Measurements from ENCODE around the gene NDUFA1. TPM values are rescaled to one million over a fixed set of nuclear protein-coding genes. Genes with fewer than 3 reads are reported as not detected.
A peak's percentile ranks its signal among the peaks of the same experiment; 100 is the strongest.

The NDUFA1 gene
- total and polyA plus RNA-seq, 2 experiments from 2014 or later = 29.1 to 415 TPM

DNA sequence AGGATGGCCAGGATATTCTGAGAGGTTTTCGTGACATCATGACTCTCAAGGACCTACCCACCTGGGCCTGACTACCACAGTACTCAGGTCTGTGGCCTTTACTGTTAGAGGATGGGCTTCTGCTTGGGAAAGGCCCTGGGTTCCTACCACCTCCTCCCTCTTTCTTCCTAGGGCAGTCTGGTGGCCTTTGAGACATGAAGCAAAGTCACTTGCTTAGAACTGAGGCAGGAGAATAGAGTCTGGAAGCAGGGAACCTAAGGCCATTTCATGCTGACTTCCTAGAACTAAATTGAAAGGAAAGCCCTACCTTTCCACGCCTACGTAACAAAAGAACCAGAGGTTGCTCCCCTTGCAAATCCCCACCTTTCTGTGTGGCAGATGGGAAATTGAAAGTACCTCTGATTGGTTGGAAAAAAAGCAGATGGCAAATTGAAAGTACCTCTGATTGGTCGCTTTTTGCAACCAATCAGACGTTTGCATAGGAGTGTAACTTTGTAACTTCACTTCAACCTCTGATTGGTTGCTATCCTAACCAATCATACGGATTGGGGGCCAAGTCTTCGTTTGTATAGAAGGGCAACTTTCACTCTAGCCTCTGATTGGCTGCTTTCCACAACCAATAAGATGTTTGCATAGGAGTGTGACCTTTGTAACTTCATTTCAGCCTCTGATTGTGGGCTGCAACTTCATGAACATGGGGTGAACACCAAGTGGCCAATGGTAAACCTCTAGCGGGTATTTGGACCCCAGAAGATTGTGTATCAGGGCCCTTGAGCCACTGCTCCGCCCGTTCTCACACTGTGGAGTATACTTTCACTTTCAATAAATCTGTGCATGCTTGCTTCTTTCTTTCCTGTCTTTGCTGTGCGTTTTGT lies 14.2 kb downstream of the NDUFA1 start:
- Histone ChIP-seq H4K20me1 (replicated peaks; ENCODE audit: insufficient read depth) (no peaks in the 10 kb centered on the region), H2AFZ (no peak overlapping the region), H3K4me3 (no peak overlapping the region), H3K9me2 (ENCODE audit: insufficient read depth) (no peaks in the 10 kb centered on the region), H3K4me2 (no peak overlapping the region), H3K4me1 (ENCODE audit: insufficient read depth) (no peaks in the 10 kb centered on the region), H3F3A (replicated peaks; ENCODE audit: low read depth) (no peaks in the 10 kb centered on the region), H3K27me3 (ENCODE audit: insufficient read depth) (no peaks in the 10 kb centered on the region), H3K36me3 (ENCODE audit: insufficient read depth) (no peaks in the 10 kb centered on the region), H3K79me2 (replicated peaks; ENCODE audit: insufficient read depth) (no peaks in the 10 kb centered on the region), H3K27ac (ENCODE audit: low read depth) (no peak overlapping the region)
- TF ChIP-seq REST (IDR thresholded peaks at IDR 0.05; ENCODE audit: unreplicated experiment) = no peak
- TF ChIP-seq POLR2AphosphoS5 (IDR thresholded peaks at IDR 0.05; ENCODE audit: low read depth) = no peak
- no peak for TF ChIP-seq EZH2phosphoT487 (IDR thresholded peaks at IDR 0.05; ENCODE audit: unreplicated experiment)
- TF ChIP-seq JUNB (IDR thresholded peaks at IDR 0.05; ENCODE audit: unreplicated experiment) = no peak
- no peak for TF ChIP-seq EZH2 (IDR thresholded peaks at IDR 0.05; ENCODE audit: low read depth, unreplicated experiment)
- TF ChIP-seq CTCF (conservative IDR thresholded peaks at IDR 0.05; ENCODE audit: low read depth in 2 of 2) = no peak
- no peak for TF ChIP-seq CREB1 (CRISPR knock-in tag; IDR thresholded peaks at IDR 0.05; ENCODE audit: low read depth)
- no peak for TF ChIP-seq NANOG (IDR thresholded peaks at IDR 0.05; ENCODE audit: borderline replicate concordance)
- TF ChIP-seq ZNF114 (CRISPR knock-in tag; IDR thresholded peaks at IDR 0.05) = no peak
- TF ChIP-seq, protein P1, sequence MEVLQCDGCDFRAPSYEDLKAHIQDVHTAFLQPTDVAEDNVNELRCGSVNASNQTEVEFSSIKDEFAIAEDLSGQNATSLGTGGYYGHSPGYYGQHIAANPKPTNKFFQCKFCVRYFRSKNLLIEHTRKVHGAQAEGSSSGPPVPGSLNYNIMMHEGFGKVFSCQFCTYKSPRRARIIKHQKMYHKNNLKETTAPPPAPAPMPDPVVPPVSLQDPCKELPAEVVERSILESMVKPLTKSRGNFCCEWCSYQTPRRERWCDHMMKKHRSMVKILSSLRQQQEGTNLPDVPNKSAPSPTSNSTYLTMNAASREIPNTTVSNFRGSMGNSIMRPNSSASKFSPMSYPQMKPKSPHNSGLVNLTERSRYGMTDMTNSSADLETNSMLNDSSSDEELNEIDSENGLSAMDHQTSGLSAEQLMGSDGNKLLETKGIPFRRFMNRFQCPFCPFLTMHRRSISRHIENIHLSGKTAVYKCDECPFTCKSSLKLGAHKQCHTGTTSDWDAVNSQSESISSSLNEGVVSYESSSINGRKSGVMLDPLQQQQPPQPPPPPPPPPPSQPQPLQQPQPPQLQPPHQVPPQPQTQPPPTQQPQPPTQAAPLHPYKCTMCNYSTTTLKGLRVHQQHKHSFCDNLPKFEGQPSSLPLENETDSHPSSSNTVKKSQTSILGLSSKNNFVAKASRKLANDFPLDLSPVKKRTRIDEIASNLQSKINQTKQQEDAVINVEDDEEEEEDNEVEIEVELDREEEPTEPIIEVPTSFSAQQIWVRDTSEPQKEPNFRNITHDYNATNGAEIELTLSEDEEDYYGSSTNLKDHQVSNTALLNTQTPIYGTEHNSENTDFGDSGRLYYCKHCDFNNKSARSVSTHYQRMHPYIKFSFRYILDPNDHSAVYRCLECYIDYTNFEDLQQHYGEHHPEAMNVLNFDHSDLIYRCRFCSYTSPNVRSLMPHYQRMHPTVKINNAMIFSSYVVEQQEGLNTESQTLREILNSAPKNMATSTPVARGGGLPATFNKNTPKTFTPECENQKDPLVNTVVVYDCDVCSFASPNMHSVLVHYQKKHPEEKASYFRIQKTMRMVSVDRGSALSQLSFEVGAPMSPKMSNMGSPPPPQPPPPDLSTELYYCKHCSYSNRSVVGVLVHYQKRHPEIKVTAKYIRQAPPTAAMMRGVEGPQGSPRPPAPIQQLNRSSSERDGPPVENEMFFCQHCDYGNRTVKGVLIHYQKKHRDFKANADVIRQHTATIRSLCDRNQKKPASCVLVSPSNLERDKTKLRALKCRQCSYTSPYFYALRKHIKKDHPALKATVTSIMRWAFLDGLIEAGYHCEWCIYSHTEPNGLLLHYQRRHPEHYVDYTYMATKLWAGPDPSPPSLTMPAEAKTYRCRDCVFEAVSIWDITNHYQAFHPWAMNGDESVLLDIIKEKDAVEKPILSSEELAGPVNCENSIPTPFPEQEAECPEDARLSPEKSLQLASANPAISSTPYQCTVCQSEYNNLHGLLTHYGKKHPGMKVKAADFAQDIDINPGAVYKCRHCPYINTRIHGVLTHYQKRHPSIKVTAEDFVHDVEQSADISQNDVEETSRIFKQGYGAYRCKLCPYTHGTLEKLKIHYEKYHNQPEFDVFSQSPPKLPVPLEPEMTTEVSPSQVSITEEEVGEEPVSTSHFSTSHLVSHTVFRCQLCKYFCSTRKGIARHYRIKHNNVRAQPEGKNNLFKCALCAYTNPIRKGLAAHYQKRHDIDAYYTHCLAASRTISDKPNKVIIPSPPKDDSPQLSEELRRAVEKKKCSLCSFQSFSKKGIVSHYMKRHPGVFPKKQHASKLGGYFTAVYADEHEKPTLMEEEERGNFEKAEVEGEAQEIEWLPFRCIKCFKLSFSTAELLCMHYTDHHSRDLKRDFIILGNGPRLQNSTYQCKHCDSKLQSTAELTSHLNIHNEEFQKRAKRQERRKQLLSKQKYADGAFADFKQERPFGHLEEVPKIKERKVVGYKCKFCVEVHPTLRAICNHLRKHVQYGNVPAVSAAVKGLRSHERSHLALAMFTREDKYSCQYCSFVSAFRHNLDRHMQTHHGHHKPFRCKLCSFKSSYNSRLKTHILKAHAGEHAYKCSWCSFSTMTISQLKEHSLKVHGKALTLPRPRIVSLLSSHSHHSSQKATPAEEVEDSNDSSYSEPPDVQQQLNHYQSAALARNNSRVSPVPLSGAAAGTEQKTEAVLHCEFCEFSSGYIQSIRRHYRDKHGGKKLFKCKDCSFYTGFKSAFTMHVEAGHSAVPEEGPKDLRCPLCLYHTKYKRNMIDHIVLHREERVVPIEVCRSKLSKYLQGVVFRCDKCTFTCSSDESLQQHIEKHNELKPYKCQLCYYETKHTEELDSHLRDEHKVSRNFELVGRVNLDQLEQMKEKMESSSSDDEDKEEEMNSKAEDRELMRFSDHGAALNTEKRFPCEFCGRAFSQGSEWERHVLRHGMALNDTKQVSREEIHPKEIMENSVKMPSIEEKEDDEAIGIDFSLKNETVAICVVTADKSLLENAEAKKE (CRISPR knock-in tag; IDR thresholded peaks at IDR 0.05) = no peak
- no peak for TF ChIP-seq STAT1 (IDR thresholded peaks at IDR 0.05; ENCODE audit: unreplicated experiment)
- Mint-ChIP-seq H3K27ac (no peak overlapping the region), H3K9me3 (no peaks in the 10 kb centered on the region), H3K4me1 (no peaks in the 10 kb centered on the region), H3K36me3 (ENCODE audit: low read depth) (no peaks in the 10 kb centered on the region), H3K27me3 (ENCODE audit: insufficient read depth, low read depth, poor library complexity) (no peaks in the 10 kb centered on the region), H3K4me3 (no peak overlapping the region)
- ATAC-seq (no peak), DNase-seq (ENCODE audit: low spot score) (peak; percentile 29)

Data from GM23338 (cell line).